IPS-NIHi7 (cell line): ENCODE measurements around the gene PLK5.

Experiments used
- DNase-seq: peaks from one replicate; pipeline ENCODE4 v3.0.0; 2012; ENCODE audit warnings: mixed read lengths; ENCODE audit errors: extremely low spot score

Gene PLK5

DNA sequence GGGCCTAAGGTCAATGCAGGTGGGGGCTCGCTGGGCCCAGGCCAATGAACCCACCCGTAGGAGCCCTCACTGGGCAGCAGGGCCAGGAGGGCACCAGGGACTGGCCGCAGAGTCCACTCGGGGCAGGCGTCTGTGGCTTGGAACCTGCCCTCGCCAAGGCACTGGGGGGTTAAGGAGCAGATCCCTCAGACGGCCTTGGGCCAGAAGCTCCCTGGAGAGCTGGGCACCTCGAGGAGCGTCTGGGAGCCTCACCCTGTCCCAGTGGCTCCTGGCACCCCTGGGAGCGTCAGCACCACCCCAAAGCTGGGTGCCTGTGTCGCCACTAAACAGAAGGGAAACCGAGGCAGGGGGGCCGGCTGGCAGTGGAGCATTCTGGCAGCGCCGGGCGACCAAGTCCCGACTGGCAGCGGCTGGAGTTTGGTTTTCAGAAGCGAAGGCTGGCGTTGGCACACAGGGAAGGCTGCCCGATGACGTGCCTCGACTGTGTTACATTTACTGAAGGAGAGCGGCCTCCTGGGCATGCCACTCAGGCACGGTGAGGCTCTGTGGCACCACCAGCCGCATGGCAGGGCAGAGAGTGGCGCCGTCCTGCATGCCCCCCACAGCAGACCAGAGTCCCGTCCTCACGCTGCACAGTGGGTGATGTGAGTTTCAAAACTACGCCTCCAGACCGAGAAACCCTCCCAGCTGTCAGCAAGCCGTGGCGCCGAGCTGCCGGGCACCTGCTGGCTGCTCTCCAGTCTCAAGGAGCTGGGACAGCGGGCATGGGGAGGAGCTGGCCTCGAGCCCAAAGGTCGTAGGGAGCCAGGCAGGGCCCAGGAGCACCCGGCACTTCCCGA is 53.4 kb downstream of the PLK5 start:
- no peak for DNase-seq

DNA sequence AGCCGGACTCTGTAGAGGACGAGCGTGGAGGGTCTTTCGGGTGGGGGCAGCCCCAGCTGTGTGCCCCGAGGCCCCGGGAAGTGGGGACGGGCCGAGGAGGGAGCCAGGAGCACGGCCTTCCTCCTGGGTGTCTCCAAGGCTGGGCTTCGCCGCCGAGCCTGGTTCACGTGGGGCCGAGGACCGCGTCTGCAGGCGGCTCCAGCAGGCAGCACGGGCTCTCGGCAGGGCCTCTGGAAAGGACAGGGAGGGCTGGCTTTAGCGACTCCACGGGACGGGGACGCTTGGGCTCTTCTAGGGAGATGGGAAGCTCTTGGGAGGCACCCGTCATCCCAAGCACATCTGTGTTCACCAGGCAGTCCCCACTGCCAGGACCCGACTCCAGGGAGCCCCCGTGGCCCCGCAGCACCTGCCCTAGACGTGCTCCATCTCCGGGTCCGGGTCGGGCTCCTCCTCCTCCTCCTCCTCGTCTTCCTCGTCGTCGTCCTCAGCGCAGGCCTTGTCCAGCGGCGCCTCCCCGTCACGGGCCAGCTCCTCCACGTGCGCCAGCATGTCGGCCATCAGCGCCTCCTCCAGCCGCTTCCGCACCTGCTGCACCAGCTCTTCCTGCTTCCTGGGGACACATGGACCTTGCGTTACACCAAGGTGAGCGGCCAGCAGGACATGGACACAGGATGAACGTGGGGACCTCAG is 54.2 kb downstream of the PLK5 start:
- no peak for DNase-seq

DNA sequence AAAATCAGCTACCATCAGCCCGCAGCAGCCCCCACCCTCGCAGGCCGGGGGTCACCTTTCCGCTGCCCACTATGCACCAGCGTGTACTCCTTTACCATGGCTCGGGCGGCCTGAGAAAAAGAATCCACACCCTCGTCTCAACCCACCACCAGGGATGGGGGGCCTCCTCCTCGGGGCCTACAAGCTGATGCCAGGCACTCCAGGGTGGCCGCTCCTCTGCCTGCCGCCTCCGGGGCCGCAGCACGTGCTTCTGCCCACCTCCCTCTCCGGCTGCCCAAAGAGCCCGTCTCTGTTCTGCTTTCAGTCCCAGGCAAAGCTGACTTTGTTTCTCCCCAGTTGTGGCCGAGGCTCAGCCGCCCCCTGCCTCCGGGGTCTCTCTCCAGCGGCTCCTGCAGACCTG is 55.3 kb downstream of the PLK5 start:
- DNase-seq: no peak

DNA sequence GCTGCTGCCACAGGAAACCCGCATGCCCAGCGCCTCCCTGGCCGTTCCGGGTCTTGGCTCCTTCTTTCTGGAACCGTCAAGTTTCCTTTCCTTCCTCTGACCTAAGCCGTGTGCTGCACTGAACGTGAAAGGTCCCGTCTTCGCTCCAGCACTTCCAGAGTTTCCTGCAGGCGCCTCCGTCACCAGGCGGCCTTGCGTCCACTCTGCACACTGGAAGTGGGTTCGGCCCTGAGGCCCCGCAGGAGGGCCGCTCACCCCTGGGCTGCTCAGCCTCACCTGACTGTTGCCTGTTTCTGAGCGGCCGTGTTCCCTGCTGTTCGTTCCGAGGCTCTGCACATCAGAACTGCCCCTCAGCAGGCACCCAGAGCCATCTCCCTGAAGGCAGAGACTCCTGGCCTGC is 56.5 kb downstream of the PLK5 start:
- no peak for DNase-seq

DNA sequence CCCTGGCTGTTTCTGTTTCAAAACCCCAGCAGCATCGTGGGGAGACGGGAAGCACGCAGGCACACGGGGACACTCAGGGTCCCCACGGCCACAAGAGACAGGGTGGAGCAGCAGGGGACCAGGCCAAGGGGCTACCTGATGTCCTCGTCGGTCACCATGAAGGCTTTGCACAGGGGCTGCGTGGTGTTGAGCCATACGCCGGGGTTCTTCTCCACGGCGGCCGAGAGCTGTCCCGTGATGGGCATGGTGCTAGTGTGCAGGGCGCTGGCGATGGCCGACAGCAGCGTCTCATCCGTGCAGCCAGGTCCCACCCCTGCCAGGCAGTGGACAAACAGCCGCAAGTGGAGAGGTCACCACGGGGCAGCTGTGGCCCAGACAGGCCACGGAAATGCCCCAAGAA is 57.1 kb downstream of the PLK5 start:
- DNase-seq: no peak

DNA sequence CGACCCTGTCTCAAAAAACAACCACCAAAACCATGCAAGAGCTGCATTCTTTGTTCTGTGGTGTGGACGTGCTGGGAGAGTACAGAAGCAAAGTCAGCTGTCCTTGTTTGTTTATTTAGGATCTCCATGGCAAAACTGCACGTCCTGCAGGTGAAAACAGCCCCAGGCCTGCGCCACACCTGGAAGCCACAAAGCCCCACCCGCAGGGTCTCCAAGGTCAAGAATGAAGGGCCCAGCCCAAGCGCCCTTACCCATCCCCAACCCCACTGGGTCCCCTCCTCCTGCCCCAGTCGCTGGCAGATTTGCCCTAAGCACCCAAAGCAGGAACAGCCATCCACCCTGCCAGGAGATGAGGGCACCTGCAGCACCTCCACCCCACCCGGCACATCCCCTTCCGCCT is 58.3 kb downstream of the PLK5 start:
- DNase-seq: no peak

DNA sequence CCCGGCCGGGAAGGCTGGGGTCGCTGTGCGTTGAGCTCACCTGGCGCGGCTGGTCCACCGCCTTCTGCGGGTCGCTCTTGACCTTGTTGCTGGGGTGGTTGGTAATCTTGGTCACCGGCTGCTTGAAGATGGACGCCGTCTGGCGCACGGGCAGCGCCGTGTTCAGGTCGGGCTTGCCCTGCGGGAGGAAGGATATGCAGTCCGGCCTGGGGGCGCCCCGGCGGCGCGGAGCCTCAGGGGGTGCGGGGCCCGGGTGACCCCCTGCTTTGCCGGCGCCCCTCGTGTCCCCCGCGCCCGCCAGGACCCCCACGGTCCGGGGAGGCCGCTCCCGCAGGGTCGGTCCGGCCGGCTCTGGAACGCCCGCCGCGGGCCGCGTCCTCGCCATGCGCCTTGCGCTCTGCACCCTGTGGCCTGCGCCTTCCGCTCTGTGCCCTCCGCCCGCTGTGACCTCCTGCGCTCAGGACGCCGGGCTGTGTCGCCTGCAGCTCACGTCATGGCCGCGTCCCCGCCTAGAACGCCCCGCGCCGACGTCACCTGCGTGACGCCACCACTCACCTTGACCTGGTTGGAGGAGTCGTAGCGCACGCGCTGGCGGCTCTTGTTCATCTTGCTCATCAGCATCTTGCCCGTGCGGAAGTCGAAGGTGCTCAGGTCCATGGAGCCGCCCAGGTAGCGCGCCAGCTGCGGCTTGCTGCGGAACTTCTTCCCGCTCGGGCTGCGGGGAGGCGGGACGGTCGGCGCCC is 60.8 kb downstream of the PLK5 start:
- no peak for DNase-seq

DNA sequence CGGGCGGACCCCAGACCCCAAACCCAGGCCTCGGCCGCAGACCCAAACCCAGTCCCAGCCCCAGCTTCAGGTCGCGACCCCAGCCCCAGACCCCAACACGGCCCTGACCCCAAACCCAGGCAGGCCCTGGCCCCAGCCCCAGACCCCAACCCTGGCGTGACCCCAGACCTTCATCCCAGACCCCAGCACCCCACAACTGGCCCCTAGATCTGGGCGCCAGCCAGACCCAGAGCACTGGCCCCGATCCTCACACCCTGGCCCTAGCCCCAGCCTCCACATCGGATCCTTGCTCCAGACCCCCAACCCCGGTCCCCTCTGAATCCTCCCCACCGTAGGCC is 61.3 kb downstream of the PLK5 start:
- no peak for DNase-seq
